ENCODE measurements around the gene UNC5B.

Gene UNC5B
- 0 to 0.14 reads per million in 2 donors for total RNA-seq

DNA sequence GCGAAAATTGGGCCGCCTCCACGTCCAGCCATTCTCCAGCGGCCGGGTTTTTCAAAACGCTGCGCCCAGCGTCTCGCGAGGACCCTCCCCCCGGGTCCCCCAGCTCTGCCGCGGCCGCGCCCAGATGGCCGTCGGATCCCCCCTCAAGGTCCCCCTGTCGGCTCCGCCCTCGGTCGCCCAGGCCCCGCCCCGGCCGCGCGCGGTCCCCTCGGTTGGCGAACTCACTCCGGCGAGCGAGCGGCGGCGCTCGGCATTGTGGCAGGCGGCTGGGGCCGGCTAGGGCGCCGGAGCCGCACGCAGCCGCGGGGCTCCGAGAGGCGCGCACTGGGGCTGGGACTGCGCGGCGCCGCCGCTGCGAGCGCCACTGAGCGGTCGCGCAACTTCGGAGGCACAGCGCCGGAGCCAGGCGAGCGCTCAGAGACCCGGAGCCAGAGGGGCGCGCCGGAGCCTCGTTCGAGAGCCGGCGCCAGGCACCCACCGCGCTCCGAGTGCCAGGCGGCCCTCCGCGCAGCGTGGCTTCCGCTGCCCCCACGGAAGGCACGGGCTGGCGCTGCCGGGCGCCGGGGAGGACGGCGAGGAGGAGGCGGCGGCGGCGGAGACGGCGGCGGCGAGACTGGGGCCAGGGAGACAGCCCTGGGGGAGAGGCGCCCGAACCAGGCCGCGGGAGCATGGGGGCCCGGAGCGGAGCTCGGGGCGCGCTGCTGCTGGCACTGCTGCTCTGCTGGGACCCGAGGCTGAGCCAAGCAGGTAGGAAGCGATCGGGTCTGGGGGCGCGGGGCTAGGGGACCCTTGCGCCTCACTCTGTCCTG lies at the start of gene UNC5B:
TSS of gene UNC5B (plus strand) at position 253 of the 809 bp plus-strand sequence. CDS start at position 669, 416 bp downstream.
- DNase-seq = no peak

DNA sequence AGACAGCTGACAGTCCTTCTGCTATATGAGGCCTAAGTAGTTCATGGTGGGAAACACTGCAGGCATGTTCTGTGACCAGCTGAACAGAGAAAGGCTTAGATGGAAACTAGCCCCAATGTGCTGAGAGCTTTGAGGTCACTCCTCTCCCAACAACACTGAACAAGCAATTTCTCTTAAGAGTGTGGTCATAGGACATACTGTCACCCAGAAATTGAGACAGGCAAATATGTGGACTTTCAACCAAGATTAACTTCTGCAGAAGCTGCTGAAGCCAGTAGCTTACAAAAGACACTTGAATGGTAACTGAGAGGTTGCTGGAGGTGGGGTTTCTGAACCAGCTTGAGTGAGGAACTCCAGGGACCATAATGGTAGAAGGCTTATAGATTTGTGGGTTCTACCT lies 38.9 kb upstream of the UNC5B start:
- DNase-seq = no peak

DNA sequence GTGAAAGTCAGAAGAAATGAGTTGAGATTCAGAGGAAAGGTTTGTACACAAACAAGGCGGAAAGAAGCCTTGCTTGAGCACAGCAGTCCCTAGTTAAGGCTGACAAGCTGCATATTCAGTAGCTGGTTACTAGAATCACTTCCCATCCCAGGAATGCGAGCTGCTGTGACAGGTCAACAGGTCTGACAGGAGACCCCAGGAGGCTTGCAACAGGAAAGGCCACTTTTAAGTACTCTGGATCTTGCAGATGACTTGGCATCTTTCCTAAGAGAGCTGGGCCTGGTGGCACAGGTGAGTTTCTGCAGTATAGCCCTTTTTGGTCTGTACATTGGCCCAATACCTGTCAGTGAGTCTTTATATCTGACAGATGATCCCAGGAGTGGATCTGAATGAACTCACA lies 35.7 kb upstream of the UNC5B start:
- no peak for DNase-seq

DNA sequence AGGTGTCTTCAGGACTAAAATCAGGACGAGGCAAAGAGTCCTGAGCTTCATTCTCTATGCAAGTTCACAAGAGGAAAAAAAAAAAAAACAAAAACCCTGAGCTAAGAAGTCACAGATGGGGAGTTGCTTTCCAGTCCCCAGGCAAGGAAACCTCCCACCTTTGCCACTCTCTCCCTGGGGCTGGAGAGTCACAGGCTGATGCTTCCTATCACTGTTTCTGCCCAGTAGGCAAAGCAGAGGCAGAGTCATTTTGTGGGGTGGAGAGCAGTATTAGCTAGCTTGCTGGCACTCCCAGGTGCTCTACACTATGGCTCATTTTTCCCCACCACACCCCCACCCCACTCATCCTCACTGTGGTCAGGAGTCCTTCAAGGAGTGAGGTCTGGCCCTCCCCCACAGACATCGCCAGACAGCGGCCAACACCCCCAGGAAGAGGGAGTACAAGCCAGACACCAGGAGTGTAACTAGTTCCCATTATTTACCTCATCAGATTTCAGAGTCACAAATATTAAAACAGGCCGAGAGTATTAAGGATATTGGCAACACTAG lies 34.6 kb upstream of the UNC5B start:
- DNase-seq = no peak

DNA sequence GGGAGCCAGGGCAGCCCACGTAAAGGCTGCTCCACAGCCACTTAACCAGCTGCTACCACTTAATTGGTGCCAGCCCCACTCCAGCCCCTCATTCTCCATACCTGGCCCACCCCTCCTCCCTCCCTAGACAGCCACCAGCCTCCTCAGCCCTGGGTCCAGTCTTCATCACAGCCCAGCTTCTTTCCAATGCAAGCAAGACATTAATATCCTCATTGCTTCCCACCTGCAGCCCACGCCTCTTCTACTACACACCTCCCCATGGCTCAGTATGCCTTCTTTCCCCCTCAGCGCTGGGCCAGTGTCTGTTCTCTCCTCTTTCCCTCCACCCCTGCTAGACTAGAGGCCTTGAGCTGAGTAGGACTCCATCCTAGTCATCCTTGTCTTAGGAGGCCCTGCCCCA lies 33.5 kb upstream of the UNC5B start:
- no peak for DNase-seq

DNA sequence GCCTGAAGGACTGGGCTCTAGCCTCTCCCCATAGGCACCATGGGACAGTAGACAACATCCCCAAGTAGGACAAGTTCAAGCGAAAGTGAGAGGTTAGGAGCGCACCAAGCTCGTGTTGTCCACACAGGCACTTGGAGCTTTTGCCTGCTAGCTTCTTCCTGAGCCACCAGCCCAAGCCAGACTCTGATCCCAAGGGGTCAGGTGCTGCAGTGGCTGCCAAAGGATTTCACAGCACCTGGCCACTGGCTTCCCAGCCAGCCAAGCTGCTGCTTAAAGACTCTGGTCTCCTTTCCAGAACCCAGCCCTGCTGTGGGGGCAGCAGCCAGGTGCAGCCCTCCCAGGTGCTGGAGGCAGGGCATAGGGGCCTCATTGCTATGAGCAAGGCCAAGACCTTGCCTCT lies 33.0 kb upstream of the UNC5B start:
- DNase-seq = no peak

DNA sequence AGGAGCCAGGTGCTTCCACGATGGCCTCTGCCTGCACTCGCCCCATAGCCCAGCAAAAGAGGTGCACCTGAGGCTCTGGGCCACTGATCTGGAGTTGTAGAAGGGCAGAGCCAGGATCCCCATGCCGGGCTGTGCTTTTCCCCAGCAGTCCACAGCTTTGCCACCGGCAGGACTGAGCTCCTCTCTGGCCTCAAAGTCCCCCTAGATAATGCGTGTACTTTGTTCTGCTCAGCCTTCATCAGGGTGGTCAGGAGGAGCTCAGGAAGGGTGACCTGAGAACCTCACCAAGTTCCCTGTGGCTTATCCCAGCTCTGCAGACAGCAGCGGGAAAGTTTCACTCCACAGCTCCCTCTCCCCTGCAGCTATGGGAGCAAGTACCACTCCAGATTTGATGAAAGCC lies 27.9 kb upstream of the UNC5B start:
- DNase-seq = no peak

DNA sequence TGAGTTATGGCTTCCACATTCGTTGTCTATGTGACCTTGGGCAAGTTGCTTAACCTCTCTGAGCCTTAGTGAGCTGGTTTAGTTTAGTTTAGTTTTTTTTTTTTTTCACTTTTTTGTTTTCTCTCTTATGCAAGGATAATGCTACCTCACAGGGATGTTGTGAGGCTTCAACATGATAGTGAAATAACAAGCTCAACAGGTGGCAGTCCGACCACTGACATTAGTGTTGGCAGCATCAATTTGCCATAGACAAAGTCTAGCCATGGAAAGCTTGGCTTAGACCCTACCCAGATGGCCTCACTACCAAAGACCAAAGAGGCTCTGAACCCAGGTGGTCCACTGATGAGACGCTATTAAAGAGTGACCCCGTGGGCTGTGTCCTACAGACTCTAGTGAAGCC lies 27.2 kb upstream of the UNC5B start:
- DNase-seq = no peak

DNA sequence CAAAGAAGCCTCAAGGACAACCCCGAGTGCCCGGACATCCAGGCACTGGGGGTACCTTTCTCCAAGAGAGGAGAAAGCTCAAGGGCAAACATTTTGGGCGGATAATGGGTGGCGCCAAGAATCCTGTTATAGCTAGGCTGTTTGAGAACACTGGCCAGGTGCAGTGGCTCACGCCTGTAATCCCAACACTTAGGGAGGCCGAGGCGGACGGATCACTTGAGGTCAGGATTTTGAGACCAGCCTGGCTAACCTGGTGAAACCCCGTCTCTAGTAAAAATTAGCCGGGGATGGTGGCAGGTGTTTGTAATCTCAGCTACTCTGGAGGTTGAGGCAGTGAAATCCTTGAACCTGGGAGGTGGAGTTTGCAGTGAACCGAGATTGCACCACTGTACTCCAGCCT lies 25.2 kb upstream of the UNC5B start:
- no peak for DNase-seq

DNA sequence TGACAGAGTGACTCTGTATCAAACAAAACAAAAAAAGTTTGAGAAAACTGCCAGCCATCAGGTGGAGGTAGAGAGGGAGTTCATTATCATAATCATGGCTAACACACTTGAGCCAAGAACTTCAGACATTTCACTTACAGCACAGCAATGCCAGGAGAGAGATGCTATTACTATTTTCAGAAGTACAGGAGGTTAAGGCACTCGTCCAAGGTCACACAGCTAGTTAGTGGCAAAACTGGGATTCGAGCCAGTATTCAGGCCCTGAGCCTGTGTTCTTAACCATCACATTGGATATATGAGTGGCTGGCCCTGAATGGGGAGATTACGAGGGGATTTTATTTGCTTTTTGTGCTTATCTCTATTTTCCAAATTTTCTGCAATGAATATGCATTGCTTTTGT lies 24.8 kb upstream of the UNC5B start:
- no peak for DNase-seq

DNA sequence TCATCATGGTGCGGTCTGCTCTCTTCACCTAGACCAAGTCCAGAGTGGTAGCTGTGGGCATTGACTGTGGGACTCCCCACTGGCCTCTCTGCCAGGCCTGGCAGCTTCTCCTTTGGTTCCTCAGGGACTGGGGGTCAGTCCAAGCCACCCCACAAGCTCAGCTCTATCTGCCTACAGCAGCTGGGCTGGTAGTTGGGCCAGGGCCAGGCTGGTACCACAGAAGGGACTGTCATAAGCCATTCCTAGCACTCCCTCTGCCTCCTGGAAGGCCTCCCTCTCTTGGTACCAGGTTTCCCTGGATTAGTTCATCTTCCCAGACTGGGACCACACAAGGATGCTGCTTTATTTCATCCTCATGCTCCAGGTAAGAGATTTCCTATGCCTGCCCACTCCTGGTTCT lies 24.2 kb upstream of the UNC5B start:
- no peak for DNase-seq

DNA sequence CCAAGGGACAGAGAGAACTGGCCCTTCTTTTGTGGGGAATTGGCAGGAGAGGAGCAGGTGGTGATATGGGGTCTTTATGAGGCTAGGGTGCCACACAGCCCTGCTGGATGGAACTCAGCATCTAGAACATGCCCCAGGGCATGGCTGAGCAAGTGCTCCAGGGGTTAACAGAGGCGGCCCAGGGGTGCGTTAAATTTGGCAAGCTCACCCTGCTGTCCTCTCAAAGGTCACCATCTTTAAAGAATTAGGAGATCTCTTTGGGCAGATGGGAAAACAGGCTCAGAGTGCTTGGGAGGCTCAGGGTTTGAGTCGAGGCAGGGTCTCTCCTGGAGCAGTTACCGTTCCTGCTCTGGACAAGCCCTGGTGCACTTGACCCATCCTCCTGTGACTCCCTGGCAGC lies 21.4 kb upstream of the UNC5B start:
- no peak for DNase-seq

DNA sequence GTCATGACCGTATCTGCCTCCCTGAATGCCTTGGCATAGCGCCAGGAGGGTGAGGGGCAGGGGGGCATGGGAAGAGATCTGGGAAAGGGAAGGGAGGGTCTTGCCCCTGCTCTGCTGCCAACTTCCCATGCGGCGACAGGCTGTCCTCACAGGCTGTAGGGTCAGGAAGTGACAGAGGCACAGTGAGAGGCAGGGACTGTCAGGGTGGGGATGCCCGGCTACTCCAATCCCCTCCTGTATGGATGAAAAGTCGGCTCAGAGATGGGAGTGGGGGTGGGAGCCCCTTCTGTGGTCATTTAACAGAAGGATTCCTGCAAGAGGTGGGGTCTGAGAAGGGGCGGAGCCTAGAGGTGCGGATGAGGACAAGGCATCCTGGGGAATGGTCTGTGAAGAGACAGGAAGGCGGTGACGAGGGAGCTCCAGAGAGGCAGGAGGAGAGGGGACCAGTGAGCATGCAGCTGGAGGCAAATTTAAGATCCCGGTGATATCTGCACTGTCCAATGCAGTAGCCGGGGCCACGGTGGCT lies 20.8 kb upstream of the UNC5B start:
- DNase-seq = no peak

DNA sequence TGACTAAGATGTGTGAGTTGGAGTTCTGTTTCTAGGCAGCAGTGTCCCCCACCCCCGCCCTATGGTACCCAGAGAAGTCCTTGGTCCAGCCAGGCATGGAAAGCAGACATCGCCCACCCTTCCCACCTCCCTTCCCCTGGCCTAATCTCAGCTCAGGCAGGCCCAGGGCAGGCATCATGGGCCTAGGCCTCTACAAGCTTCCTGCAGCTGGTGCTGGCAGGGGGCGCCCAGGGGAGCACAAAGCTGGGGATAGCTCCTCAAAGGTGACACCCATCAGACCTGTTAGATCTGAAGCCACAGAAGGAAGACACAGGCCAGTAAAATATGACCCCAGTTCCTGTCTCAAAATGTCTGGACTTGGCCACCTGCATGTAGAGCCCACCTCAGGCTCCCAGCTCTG lies 18.9 kb upstream of the UNC5B start:
- no peak for DNase-seq

DNA sequence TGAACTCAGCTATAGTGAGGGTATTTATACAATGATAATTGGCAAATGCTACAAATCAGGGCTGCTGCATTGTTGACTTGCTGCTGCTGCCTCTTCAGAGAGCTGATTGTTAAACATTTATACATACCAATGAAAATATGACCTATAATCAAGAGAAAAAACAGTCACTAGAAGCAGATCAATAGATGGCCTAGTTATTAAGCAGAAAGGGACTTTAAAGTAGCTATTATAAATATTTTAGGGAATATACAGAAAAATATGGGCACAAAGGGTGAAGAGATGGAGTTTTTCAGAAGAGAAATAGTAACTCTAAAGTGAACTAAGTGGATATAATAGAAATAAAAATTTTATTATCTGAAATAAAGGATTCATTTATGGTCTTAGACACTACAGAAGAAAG lies 14.4 kb upstream of the UNC5B start:
- no peak for DNase-seq

DNA sequence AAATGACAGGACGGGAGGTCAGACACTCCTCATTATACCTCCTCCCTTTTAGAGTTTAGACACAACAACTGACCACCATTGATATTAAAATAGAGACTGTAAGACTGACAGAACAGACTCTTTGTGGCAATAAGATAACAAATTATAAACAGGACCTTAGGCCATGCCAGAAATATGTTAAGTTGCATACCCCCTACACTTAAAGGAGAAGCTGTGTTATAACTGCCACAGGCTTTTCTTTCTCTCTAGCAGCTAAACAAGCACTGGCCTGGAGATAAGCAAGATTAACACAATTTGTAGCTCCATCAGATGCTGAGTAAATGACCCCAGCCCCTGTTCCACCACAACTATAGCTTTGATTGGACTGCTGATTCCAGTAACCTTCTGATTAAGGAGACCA lies 10.5 kb upstream of the UNC5B start:
- no peak for DNase-seq

DNA sequence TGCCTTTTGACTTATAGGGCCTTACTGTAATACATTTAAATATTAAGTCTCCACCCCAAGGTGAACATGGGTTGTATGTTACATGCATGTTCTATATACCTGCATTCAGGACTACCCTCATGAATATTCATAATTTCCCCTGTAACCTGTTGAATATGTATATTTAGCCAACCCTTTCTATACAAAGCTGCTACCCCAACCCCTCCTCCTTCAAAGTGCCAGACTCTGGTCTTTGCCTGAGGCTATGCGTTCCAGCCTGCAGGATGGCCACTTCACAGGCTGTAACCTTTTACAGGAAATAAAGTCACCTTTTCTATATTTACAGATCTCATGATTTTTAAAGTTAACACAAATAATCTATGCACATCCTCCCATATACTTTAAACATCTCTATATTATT lies 10.1 kb upstream of the UNC5B start:
- DNase-seq = no peak

DNA sequence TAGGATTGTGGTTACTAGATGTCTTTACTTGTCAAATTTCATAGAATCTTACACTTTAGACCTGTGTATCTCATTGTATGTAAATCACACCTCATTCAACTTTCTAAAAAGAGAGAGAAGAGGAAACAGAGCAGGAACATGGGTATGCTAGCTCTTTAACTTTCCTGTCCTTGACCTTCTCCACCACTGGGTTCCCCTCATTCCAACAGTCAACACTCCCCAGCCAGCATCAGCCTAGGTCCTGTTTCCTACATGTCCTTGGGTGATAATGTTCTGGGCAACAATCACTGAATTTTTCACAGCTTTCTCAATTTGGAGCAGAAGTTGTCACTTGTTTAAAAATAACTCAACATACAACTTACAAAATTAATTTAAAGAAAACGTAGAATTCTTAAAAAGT lies 9.2 kb upstream of the UNC5B start:
- DNase-seq = no peak

DNA sequence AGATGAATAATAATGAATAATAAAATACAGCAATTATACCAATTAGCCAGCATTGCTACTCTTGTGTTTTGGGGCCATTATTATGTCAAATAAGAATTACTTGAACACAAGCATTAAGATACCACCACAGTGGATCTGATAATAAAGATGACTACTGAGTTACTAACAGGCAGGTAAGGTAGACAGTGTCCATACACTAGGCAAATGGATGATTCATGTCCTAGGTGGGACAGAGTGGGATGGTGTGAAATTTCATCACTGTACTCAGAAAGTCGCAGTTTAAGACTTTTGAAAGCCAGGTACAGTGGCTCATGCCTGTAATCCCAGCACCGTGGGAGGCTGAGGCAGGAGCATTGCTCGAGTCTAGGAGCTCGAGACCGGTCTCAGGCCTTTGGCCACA lies 8.7 kb upstream of the UNC5B start:
- no peak for DNase-seq

DNA sequence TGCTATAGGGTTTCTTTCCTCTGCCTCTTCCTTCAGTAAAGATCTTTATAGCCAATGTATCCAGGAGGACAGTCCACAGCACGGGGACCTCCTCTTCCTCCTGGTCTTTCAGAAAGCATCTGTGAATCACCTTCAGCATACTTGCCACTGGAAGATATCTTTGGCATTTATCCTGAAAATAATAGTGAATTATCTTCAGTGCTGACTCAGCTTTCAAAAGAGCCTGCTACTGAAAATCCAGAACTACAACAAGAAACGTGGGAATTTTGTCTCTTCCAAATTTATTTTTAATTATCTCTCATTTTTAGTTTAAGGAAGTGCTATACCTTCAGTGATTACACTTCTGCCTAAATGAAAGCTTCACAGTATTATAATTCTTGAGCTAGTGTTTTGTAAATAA lies 7.6 kb upstream of the UNC5B start:
- no peak for DNase-seq

DNA sequence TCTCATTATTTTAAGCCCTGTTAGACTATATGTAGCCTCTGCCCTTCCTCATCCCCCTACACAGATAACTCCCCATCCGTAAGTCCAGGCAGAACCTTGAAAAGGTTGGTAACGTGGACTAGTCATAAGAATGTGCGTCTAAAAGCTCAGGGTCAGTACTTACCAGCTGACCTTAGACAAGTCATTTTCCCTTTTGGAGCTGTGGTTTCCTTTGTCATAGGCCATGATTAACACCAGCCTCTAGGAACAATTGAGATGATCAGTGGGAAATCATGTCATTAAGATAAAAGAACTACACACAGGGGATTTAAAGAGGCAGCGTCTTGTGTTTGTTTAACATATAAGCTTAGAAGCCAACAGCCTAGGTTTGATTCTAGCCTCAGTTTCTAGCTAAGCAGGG lies 6.9 kb upstream of the UNC5B start:
- DNase-seq = no peak

DNA sequence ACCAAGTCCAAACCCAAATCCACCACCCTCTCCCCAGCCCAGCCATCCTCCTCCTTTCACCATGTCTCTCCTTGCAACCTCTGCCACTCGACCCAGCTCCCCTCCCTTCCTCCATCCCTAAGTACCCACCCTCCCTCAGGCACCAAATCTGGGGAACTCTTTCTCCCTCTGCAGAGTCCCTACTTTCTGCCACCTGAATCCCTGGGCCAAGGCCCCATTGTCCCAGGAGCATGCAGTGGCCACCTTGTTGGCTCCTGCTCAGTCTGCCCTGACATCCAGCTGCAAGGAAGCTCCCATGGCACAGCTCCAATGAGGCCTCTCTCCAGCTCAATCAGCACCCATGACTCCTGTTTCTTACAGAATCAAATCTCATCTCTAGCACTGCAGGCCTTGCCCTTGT lies 5.5 kb upstream of the UNC5B start:
- DNase-seq = no peak

DNA sequence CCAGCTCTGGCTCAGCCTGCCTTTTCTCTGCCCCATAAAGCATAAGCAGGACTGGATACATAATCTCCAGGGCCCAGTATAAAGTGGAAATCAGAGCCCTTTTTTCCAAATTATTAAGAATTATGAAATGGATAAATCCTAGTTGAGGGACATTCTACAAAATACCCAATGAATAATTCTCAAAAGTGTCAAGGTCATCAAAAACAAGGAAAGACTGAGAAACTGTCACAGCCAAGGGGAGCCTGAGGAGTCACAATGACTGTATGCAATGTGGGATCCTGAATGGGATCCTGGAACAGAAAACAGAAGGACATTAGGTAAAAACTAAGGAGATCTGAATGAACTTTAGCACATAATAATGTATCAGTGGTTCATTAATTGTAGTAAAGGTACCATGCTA lies 4.8 kb upstream of the UNC5B start:
- no peak for DNase-seq

DNA sequence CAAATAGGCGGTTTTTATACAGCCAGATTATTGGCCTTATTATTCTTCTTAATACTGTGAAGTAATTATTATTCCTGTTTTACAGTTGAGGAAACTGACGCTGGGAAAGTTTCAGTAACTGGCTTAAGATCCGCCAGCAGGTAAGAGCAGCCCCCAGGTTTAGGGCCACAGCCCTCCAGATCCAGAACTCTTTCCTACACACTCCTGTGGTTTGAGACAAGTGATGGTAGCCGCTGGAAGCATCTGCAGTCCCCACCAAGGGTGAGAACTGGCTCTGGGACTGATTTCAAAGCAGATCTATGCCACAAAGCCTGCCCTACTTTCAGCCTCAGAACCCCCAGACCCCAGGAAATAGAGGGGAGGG lies 3.0 kb upstream of the UNC5B start:
- DNase-seq = no peak

Data from T-helper 9 cell (primary cell).